Measurements from ENCODE around the gene RTF1.

DNA sequence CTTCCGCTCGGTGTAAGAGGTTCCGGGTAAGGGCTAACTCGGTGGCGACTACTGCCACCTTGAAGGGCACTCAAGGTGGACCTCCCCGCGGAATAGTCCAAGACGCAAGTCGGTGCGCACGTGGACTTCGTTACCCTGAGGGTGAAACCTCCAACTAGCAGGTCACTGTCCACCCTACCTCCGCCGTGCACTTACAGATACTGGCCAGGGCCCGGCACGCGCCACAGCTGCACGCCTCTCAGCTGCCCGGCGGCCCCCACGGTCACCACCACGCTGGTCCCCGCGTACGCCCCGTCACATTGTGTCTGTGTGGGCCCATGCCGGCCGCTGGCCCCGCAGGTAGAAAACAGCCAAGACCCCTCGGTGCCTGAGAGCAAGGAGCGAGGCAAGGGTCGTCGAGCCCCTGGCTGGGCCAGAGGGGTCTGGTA, 95.6 kb downstream of the RTF1 start:
- TF ChIP-seq BHLHE40 (IDR thresholded peaks at IDR 0.05; ENCODE audit: borderline replicate concordance) (no peak), LEF1 (IDR thresholded peaks at IDR 0.05; ENCODE audit: borderline replicate concordance) (no peak), NFRKB (IDR thresholded peaks at IDR 0.05) (no peak), ARNT (IDR thresholded peaks at IDR 0.05) (no peak), SUZ12 (IDR thresholded peaks at IDR 0.05) (no peak), SP1 (IDR thresholded peaks at IDR 0.05) (no peak), FOXM1 (IDR thresholded peaks at IDR 0.05; ENCODE audit: borderline replicate concordance) (no peak)

Measured in HEK293T (cell line).